Natural killer cell (primary cell): ENCODE measurements around the gene GLIS2. TPM values are rescaled to one million over a fixed set of nuclear protein-coding genes. Genes with fewer than 3 reads are reported as not detected.

Source experiments
- ATAC-seq, 3 donors: fragments of 150-1000 bp in 2 of 3; fragments of 200-7000 bp in 1 of 3; cut with Tn5 transposase; 1 replicate in 1 of 3; 2 replicates in 2 of 3; pipeline ENCODE4 v1.10.0; 2021; ENCODE audit warnings: mild to moderate bottlenecking in 2 of 3, moderate library complexity in 2 of 3
- DNase-seq, 2 donors: peaks; one replicate each; pipeline versions ENCODE4 v3.0.0 to v3.0.0-alpha.2; 2013 to 2021; ENCODE audit warnings: mixed read lengths in 1 of 2
- H3K27ac ChIP-seq: one replicate; pipeline ENCODE4 v1.5.1; 2013; ENCODE audit warnings: mild to moderate bottlenecking, low read length
- H3K27me3 ChIP-seq: one replicate; pipeline ENCODE4 v1.6.1; 2013; ENCODE audit warnings: low read length; ENCODE audit not compliant: control insufficient read depth, insufficient read depth
- H3K36me3 ChIP-seq: one replicate; pipeline ENCODE4 v1.6.1; 2013; ENCODE audit warnings: low read length; ENCODE audit not compliant: control insufficient read depth, insufficient read depth
- H3K4me1 ChIP-seq: one replicate; pipeline ENCODE4 v1.6.1; 2013; ENCODE audit warnings: low read length; ENCODE audit not compliant: control insufficient read depth, insufficient read depth
- H3K4me3 ChIP-seq: one replicate; pipeline ENCODE4 v1.5.1; 2013; ENCODE audit warnings: low read length
- H3K9me3 ChIP-seq: one replicate; pipeline ENCODE4 v1.6.1; 2013; ENCODE audit warnings: low read length; ENCODE audit not compliant: control insufficient read depth, insufficient read depth
- H3K27ac Mint-ChIP-seq, 2 donors: one replicate each; pipeline ENCODE4 v1.8.0; 2022; ENCODE audit warnings: mild to moderate bottlenecking in 2 of 2, mixed read lengths in 2 of 2, moderate library complexity in 1 of 2
- H3K27me3 Mint-ChIP-seq, 2 donors: one replicate each; pipeline ENCODE4 v1.8.0; 2022; ENCODE audit warnings: low read depth in 2 of 2, mixed read lengths in 2 of 2
- H3K36me3 Mint-ChIP-seq: one replicate; pipeline ENCODE4 v1.8.0; 2022; ENCODE audit warnings: mixed read lengths
- H3K4me1 Mint-ChIP-seq, 2 donors: one replicate each; pipeline ENCODE4 v1.8.0; 2022; ENCODE audit warnings: mixed read lengths in 2 of 2
- H3K4me3 Mint-ChIP-seq: one replicate; pipeline ENCODE4 v1.8.0; 2022; ENCODE audit warnings: mild to moderate bottlenecking, moderate library complexity, mixed read lengths
- H3K9me3 Mint-ChIP-seq, 2 donors: one replicate each; pipeline ENCODE4 v1.8.0; 2022; ENCODE audit warnings: mixed read lengths in 2 of 2
- CTCF ChIP-seq: fragments of 200-600 bp; IDR thresholded peaks from one replicate; pipeline ENCODE4 v1.8.0; 2022; ENCODE audit warnings: antibody characterized with exemption
- WGBS: methylation state at CpG from one replicate; pipeline ENCODE4 v1.1.7; 2013; ENCODE audit warnings: missing lambda C conversion rate; ENCODE audit not compliant: insufficient coverage; 5-methylcytosine and 5-hydroxymethylcytosine counted together
- intact Hi-C: fragments of 100-400 bp; cut with micrococcal nuclease; formaldehyde crosslinking; loops from one replicate; pipeline ENCODE4 v1.14.2; 2022
- total RNA-seq, 4 donors: library from RNA; stranded (reverse); fragments of 120-200 nt in 1 of 4; gene quantifications; one replicate each; pipeline versions ENCODE4 v1.2.3 to v1.2.4, GENCODE V29; 2013 to 2022

The GLIS2 gene
- total RNA-seq, 3 donors from 2014 or later (not counting 1 experiment from before 2014, with no cell fraction given) = 0.05 to 0.35 TPM; not detected in 1

GRCh38 chr16:4353675-4354074 is 37.8 kb downstream of the GLIS2 start:
- intact Hi-C loops = no loop called here
- Histone ChIP-seq H3K4me1 (peaks cover 24% of the 10 kb centered on the region), H3K27me3 (no peaks in the 10 kb centered on the region), H3K4me3 (no peak overlapping the region), H3K27ac (no peak overlapping the region), H3K36me3 (peaks cover 24% of the 10 kb centered on the region), H3K9me3 (no peaks in the 10 kb centered on the region)
- no peaks in the 10 kb centered on the region for H3K36me3 Mint-ChIP-seq
- TF ChIP-seq CTCF = no peak
- H3K27ac Mint-ChIP-seq = peak overlapping the region in 1 of 2 donors; percentile 35
- DNase-seq (no peak), ATAC-seq (no peak)
- H3K27me3 Mint-ChIP-seq = no peaks in the 10 kb centered on the region
- H3K4me1 Mint-ChIP-seq = peaks cover 4 to 15% of the 10 kb centered on the region in 2 donors
- H3K9me3 Mint-ChIP-seq = no peaks in the 10 kb centered on the region
- 97% methylated on average over 4 of the region's 4 CpGs for WGBS
- peak overlapping the region; percentile 2 for H3K4me3 Mint-ChIP-seq

- Histone ChIP-seq H3K4me1 (peaks cover 21% of the 10 kb centered on the region), H3K4me3 (no peak overlapping the region), H3K9me3 (no peaks in the 10 kb centered on the region), H3K27ac (no peak overlapping the region), H3K27me3 (no peaks in the 10 kb centered on the region), H3K36me3 (peaks cover 33% of the 10 kb centered on the region)
- Mint-ChIP-seq H3K27me3 (no peaks in the 10 kb centered on the region), H3K4me3 (no peak overlapping the region), H3K4me1 (peaks cover 4 to 19% of the 10 kb centered on the region in 2 donors), H3K27ac (no peak overlapping the region), H3K36me3 (no peaks in the 10 kb centered on the region), H3K9me3 (no peaks in the 10 kb centered on the region)
- DNase-seq (peak in 1 of 2 donors; percentile 21), ATAC-seq (no peak)
- no peak for TF ChIP-seq CTCF
- intact Hi-C loops = no loop called here
- 97% methylated on average over 16 of the region's 20 CpGs for WGBS
These were observed 38.9 kb downstream of the GLIS2 start for GRCh38 chr16:4354512-4355409.

- Mint-ChIP-seq H3K36me3 (no peaks in the 10 kb centered on the region), H3K4me1 (peaks cover 0 to 10% of the 10 kb centered on the region in 2 donors), H3K9me3 (no peaks in the 10 kb centered on the region), H3K27me3 (no peaks in the 10 kb centered on the region), H3K27ac (no peak overlapping the region), H3K4me3 (no peak overlapping the region)
- WGBS = 96% methylated on average over 7 of the region's 7 CpGs
- DNase-seq (no peak), ATAC-seq (no peak)
- intact Hi-C loops = no loop called here
- no peaks in the 10 kb centered on the region for H3K9me3 ChIP-seq
- no peak overlapping the region for H3K4me3 ChIP-seq
- peaks cover 5% of the 10 kb centered on the region for H3K4me1 ChIP-seq
- no peak for TF ChIP-seq CTCF
- no peak overlapping the region for H3K27ac ChIP-seq
- H3K36me3 ChIP-seq = peaks cover 52% of the 10 kb centered on the region
- H3K27me3 ChIP-seq = no peaks in the 10 kb centered on the region
These were observed 41.0 kb downstream of the GLIS2 start for GRCh38 chr16:4356820-4357219.
